GM21723 (cell line): Measurements from ENCODE around the gene GTF2A1.

Experiments
- ATAC-seq: cut with Tn5 transposase; IDR thresholded peaks from one replicate; pipeline ENCODE4 v1.9.1; 2021; ENCODE audit warnings: mild to moderate bottlenecking, moderate library complexity; ENCODE audit not compliant: unreplicated experiment

Gene GTF2A1

DNA sequence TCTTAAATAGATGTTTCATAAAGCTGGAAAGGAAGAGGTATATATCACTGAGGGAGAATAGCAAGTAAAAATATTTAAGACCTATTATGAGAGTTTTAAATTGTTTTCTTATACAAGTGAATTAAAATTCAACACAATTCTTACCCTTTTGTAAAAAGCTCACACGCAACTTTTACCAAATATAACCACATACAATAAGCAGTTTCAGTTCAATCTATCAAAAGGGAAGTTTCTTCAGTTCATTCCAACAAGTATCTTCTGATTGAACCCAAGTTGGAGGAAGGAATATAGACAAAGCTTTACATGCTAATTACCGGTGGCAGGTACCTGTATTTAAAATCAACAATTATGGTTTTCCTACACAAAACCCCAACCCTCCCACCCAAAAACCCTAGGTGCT, 41.1 kb downstream of the GTF2A1 start:
- ATAC-seq, result no peak

DNA sequence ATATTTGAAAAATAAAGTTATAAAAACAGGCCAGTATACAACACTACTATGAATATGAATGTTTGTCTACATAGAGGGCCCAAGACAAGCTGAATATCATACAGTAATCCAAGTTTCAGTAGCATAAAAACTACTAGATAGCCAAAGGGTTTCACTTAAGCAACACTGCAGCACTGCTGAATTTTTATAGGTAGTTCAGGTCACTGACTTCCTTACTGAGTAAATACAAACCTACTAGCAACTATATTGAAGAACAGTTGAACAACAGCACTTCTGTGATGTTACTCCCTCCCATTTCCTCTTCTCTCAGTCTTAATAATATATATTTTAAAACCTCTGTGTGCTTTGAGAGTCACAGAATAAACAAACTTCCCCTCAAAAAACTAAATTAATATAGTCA, 42.7 kb downstream of the GTF2A1 start:
- peak; percentile 68 for ATAC-seq

DNA sequence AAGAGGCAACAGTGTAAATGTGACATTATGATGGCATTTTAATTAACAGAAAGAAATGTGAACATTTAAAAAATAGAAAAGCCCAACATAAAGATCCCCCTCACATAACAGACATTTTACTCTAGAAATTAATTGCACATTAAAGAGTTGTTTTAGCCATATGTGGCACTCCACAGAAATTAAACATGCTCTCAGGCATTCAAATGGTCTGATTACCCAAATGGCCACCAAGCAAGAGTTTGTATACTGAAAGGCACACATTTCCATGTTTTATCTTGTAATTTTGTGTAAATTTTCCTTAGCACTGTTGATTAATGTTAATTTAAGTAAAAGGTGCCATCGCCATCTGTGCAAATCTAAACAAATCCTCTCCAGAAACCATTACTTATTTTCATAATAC, 43.5 kb downstream of the GTF2A1 start:
- ATAC-seq, result no peak

DNA sequence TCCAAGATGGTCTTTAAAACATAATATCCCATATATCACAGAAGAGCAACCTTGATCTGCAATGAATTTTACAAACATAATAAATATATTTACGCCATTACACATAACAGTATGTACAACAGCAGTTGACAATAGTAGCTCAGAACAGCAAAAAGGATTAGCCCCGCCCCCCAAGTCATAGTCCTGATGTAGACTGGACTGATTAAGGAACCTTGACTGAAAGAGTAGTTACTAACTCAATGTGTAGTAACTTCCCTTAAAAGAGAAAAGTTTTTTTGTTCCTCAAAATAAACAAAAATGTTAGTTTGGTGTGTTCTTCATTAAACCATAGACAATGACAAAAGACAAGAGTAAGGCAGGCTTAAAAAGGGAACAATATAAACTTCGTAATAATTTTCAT, 44.5 kb downstream of the GTF2A1 start:
- no peak for ATAC-seq

DNA sequence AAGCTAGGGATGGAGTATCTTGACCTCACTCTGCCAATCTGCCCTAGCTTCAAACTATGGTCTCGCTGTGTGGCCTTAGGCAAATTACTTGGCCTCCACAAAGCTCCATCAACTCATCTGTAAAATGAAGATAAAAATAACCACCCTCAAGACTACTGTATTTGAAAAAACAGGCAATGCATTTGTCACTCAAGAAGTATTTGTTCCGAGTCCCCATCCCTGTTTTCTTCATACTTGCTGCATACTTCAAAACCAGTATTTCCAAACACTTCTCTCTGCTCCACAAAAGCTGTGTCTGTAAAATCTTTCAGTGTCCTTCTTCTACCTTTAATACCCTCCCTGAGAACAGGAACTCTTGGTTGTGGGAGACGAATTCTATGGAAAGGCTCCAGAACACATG, 47.9 kb downstream of the GTF2A1 start:
- no peak for ATAC-seq

DNA sequence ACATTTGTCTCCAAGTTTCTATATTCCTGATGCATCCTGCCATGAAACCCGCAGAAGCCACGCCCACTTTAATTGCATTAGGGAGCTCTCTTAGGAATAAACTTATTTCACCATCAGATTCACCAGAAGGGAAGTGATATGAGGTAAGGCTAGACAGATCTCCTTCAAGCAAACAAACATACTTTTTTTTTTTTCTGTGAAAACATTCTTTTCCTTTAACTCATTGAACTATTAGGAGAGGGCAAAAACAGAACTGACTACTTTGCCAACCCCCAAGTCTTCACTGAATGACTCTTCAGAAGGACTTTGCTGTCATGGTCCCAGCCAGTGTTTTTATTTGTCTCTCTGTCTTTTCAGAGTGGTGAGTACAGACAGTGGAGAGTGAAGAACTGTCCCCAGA, 48.4 kb downstream of the GTF2A1 start:
- no peak for ATAC-seq

DNA sequence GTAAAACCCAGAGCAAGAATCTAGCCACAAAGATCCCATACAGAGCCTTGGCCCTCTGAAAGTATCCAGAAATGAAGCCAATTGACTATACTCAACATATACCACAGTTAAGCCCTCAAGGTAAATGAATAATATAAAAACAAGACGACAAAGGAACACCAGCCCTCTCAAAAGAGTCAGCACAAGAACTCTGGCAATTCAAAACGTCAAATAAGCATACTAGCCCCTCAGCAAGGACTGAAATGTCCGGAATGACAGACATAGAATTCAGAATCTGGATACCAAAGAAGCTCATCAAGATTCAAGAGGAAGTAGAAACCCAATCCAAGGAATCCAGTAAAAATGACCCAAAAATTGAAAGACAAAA, 49.9 kb downstream of the GTF2A1 start:
- no peak for ATAC-seq

DNA sequence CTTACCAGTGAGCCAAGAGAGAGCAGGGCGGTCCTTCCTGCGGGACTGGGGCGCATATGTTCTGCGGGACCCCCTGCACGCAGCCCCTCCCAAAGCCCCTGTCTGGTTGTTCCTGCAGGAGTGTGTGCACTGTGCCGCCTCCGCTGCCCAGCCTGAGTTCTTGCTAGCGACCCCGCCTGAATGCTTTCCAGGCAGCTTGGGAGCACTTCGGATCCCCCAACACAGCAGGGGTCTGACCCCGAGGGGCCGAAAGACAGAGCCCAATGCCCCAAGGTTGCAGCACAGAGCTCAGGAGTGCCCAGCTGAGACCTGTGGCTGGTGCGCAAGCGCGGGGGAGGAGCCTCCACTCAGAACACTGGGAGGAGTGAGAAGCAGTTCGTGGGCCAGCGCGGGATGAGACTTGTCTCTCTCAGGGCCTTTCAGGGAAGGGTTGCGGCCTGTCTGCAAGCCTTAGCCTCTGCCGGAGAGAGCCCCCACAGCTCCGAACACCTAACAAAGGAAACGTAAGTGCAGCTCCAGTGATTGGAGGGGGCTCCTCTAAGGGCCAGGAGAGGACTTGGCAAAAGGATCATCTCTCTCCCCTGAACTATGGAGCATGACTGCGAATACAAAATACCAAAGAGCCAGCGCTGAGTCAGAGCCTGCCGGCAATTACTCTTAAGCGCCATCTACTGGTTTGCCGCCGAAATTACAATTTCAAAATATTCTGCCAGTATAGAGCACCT, 50.5 kb downstream of the GTF2A1 start:
- ATAC-seq, result peak; percentile 97

DNA sequence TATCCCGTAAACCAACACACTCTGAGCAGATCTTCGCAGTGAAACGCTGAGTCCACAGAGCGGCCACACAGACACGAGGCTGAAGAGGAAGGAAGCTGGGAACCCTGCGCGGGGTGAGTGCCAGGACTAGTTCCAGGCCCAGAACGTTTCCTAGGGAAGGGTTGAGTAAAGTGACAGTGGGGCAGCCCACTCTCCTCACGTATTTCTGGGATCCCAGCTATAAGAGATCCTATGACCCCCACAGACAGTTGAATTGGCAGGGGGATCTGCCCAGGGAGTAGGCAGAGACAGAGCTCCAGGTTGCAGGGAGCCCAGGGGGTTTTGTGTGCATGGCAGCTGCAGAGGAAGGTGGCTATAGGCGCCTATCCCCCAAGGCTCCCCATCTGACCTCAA, 51.1 kb downstream of the GTF2A1 start:
- peak; percentile 34 for ATAC-seq

DNA sequence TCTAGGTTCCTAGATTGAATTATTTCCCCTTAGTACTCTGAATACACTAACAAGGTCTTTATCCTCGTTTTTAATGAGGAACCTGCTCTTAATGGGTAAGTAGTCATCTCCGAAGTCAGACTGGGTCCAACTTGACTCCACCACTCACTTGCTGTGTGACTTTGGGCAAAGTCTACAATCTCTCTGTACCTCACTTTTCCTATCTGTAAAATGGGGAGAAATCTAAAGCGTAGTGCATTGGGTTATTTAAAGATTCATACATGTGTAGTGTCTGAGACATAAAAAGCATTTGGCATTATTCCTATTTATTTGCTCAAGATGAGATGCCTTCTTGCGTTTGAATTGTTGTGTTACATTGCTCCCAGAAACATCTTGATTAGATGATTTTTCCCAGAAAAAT, 51.5 kb downstream of the GTF2A1 start:
- no peak for ATAC-seq

DNA sequence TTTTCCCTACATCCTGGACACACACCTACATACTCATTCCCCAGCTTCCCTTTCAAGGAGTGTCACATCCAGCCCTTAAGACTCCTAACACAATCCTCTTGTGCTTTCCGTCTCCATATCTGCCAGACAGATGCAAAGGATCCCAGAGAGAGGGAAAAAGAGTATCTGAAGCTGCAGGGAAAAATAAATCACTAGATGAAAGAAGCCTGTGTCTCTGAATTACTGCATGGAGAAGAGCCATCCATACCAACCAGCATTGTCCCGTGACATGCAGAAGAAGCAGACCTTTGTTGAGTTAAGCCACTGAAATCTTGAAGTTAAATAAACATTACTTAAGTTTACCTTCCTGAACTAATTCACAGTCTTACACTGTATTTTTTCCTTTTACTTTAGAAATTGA, 54.6 kb downstream of the GTF2A1 start:
- ATAC-seq, result no peak

DNA sequence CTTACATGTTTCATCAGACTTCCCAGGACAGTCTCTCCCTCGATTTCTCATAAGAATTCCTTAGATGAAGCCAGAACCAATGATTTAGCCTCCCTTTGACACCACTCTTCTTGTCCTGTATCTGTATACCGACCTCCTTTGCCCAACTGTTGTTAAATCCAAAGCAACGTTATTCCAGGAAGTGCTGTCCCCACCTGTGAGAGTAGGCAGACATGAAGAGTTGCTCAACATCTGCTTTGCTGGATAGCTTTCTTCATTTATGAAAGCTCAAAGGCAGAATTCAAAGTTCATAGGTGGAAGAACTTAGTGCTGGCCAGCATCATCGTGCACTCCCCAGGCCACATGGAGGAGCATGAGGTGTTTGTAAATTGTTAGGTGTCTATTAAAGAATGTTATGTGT, 55.6 kb downstream of the GTF2A1 start:
- no peak for ATAC-seq

DNA sequence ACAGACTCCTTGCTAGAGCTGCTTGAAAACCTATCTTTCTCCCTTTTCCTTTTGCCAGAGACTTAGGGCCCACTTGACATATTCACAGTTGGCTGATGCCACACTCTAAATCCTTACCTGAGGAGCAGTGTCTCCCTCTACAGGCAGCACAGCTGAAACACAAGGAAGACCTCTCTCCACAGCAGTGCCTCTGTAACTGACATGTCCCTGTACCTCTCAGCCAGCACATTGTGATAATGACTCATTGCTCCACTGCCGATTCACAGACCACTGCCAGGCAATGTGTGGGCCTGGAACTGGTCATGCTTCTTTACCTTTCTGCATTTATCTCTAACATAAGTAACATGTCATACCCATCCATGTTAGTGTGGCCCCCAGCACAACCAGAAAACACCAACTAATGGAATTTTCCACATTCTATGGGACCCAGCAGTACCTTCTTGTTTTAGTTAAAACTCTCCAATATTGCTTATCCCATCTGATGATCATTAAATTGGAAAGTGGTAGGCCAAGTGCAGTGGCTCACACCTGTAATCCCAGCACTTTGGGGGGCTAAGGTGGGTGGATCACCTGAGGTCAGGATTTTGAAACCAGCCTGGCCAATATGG, 56.5 kb downstream of the GTF2A1 start:
- peak; percentile 95 for ATAC-seq

DNA sequence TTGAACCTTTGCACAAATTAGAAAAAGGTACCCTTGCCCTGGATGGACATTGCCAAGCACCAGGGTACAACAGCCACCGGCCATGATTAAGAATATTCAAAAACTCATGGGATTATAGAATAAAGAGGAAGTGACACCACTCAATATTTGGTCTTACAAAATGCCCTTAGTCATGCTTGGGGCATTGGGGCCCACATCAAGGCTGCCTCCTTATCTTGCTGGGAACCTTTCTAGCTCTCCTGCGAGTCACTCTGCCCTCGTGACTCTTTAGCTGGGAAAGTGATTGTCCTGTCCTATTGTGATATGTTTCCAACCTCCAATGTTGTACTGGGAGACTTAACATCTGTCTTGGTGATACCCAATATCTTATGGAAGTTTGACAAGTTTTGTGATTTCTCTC, 57.8 kb downstream of the GTF2A1 start:
- no peak for ATAC-seq

DNA sequence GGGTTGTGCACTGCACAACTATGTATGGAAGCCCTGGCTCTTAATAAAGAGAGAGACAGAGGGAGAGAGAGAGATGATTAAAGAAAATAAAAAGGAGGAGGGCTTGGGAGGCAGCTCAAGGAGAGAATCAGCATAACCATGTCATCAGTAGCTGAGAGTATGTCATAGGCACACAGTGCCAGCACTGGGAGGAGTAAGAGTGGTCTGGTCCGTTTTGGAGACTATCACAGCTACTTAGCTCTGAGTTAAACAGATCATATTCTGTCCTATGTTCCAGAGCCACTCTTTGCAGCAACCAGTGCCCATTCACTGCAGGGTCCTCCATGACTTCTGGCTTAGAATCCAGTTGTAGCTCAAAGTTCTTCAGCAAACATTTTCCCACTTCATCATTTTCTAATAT, 59.0 kb downstream of the GTF2A1 start:
- no peak for ATAC-seq

DNA sequence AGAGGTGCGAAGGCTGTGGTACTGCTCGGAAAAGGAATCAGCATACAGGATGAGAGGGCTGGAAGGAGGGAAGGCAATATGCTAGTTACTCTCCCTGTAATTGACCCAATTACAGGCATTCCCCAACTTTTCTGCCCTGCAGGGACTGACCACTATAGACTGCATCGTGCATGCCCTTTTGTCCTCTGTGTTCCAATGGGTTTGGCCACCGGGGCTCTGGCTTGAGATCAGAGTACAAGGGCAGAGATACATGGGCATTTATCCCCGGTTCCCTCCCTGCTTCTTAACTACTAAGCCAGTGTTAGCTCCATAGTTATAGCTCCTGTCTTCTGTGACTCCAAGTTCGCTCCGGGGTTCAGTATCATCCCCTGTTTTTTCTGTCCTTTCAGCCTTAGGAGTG, 59.7 kb downstream of the GTF2A1 start:
- ATAC-seq, result no peak

DNA sequence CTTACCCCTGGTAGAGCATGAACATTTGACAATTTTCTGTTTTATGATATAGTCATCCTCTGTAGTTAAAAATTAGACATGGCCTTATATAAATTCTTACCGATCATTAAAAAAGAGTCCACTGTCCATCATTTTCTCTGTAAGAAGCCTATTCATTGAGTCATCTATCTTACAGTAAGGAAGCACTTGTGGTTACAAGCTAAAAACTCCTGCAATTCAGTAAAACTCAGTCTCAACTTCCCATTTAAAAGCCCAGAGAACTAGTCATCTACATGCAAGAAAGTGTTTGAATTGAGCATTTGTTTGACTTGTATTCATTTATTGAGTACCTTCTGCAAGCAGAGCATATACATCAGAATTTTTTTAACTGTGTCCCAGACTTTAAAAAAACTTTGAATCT, 63.3 kb downstream of the GTF2A1 start:
- no peak for ATAC-seq

DNA sequence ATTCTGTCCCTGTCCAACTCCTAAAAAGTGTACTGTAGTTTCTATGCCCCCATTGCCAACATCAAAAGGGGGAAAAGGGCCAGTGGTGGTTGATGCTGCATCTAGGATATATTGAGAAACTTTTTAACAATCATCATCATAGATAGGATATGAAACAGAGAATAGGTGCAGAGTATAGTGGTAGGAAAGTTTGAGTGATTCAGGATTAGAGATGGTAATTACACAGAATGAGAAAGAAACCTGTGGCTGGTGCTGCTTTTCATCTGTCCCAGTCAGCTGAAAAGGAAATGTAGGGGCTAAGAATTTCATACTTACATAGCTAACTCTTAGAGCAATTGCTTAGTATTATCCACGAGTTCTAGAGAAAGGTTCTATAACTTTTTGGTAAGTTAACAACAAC, 67.6 kb downstream of the GTF2A1 start:
- ATAC-seq, result peak; percentile 70

DNA sequence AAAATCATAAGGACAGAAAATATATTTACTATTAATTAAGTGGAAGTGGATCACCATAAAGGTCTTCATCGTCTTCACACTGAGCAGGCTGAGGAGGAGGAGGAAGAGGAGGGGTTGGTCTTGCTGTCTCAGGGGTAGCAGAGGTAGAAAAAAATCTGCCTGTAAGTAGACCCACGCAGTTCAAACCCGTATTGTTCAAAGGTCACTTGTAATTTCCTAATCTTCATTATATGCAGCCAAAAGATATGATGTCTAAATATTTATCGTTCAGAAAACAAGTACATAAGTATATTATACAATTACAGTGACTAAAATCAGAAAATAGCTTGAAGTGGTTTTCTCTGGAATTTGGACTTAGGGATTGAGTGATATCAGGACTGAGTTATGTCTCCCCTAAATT, 72.1 kb downstream of the GTF2A1 start:
- no peak for ATAC-seq

DNA sequence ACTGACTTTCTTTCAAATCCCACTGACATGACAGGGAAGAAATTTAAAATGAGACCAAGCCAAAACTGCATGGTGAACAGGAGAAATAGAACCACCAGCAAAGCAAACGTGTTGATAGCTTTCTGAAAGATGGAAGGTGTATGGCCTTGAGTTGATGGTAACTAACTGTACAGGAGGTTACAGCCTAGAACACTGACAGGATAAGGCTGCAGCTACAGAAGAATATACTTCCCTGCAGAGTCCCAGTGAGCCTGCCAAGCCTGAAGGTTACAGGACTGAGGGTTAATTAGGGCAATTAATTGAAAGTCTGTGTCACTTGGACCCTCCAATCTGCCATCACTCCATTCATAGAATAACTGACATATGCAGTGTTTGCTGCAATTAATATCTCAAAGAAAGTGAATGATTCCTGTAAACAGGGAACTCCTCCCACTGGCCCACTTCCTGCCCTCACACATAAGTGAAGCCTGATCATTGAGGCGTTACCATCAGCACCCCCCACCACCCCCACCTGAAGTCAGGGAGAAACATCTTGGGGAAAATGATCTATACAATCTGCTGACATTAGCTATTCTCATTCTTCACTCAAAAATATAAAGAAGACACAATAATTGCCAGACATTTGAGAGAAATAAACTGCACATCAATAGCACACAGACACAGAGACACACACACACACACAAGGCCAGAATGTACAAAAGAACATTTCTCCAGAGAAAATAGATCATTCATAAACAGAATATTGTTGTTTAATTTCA, 73.4 kb downstream of the GTF2A1 start:
- ATAC-seq, result peak; percentile 72

DNA sequence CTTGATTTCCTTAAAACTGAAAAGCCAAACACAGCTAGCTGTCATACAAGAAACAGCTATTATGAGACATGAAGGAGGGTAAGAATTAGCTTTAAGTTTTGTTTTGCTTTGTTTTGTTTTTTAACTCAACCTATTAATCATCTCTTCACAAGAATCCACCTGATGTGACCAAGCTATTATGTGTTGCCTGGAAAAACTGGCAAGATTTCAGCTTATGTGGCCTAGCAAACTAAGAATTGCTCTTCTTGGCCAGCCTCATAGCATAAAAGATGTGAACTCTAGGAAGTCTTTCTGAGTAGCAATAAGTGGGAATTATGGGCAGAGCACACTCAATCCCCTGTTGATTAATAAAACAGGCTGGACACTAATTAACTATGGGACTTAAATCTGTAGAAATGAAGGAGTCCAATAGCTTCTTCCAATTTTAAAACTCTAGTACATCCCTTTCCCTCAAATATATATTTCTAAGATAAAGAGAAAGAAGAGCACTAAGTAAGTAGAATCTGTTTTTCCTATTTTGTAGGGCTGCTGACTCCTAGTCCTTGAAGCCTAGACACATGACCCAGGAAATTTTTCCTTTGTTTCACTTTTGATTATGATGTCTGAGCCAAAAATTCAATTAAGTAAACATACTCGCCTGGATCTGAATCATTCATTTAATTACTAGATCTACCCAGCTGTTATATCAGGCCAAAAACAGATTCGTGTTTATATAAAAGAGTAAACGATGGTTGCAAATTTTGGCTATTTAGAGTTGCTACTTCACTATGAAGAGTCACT, 75.7 kb downstream of the GTF2A1 start:
- no peak for ATAC-seq

DNA sequence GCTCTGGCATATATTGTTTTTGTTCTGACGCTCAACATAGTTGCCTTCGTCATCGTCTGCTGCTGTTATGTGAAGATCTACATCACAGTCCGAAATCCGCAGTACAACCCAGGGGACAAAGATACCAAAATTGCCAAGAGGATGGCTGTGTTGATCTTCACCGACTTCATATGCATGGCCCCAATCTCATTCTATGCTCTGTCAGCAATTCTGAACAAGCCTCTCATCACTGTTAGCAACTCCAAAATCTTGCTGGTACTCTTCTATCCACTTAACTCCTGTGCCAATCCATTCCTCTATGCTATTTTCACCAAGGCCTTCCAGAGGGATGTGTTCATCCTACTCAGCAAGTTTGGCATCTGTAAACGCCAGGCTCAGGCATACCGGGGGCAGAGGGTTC, 77.0 kb downstream of the GTF2A1 start:
- ATAC-seq, result no peak
